Left renal cortex interstitium (tissue), 4 donors: Measurements from ENCODE around the gene FBXL20. TPM values are rescaled to one million over a fixed set of nuclear protein-coding genes. Genes with fewer than 3 reads are reported as not detected.
"Not testable (repeated sequence)": the region's sequence is repeated elsewhere in the genome, so short reads cannot be mapped to it uniquely, and the experiment has no call there.

ENCODE experiments used
- DNase-seq, 4 donors: peaks; one replicate each; pipeline ENCODE4 v3.0.0-alpha.2; 2013; ENCODE audit warnings: low read depth in 4 of 4, low spot score in 2 of 4, missing footprints in 1 of 4
- polyA plus RNA-seq, 4 donors: library from polyadenylated mRNA; unstranded; fragments of 120-200 nt; gene quantifications; one replicate each; pipeline ENCODE4 v1.2.1, GENCODE V29; 2013; ENCODE audit not compliant: insufficient read length in 4 of 4

Gene FBXL20, protein sequence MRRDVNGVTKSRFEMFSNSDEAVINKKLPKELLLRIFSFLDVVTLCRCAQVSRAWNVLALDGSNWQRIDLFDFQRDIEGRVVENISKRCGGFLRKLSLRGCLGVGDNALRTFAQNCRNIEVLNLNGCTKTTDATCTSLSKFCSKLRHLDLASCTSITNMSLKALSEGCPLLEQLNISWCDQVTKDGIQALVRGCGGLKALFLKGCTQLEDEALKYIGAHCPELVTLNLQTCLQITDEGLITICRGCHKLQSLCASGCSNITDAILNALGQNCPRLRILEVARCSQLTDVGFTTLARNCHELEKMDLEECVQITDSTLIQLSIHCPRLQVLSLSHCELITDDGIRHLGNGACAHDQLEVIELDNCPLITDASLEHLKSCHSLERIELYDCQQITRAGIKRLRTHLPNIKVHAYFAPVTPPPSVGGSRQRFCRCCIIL
- polyA plus RNA-seq: 10 to 100 TPM; 11.4 to 17.4 (median 13.2) TPM

DNA sequence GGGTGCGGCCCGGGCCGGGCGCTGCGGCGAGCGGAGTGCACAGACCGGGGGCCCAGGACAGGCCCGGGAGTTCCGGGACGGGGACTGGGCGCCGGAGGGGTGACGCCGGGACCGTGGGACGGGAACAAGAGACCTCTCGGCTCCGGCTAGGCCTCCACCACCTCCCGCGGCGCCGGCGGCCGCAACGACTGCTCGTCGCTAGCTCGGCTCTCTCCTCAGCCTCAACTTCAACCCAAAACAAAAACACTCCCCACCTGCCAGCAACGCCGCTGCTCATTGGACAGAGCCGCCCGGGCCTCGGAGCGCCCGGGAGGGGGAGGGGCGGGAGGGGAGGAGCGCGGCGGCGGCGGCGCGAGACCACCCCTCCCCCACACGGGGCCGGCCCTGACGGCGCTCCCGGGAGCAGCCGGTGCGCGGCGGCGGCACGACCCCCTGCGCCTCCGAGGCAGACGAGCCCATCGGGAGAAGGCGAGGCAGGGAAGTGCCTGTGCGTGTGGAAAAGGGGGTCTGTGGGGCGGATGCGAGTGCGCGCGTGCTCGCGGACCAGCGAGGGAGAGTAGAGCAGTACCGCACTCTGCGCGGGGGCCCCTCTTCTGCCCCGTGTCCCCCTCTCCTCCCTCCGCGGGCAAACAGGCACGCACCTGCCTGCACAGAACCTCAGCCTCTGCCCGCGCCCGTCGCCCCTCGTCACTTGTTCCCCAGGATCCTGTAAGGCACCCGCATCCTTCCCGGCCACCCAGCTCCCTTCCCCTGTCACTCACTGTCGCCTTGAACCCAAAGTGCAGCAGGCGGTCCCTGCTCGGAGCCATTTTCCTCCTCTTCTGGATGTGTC is at the start of gene FBXL20:
TSS of gene FBXL20 (minus strand) at position 215 of the 832 bp plus-strand sequence. CDS start 224 bp downstream, outside the sequence.
- DNase-seq: peak; percentile 79 to 93 (median 86)

DNA sequence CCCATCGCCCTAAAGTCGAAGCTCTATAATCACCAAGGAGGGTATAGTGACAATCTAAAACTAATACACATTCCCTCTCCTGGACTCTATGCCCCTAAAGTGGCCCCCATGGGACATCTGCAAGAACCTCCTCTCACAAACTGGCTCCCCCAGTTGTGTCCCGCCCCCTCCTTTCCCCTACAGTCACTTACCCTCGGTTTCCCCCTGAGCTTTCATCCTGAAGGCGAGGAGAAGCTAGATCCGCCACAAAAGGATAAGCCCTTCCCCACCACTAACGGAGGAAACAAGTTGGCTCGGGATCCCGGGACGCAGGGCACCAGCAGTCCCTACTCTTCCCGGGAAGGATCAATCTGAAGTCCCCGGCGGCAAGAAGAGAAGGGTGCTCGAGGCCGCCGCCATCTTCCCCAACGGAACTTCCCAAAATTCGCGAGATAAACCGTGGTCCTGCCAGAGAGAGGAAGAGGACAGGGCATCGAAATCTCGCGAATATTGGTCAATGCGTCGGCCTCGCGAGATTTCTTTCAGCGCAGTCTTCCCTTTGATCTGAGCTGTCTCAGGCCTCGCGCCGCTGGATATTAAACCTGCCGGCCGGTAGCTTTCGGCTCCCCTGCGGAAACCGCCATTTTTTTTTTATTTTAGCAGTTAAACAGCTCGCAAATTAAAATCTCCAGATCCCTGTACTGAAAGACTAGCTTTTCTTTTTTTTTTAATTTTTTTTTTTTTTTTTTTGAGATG is 49.6 kb upstream of the FBXL20 start, which contains the start of gene MED1:
TSS of gene MED1 (minus strand) at position 417 of the 735 bp plus-strand sequence. CDS start at position 216, 201 bp downstream.
- peak; percentile 93 to 99 (median 94) for DNase-seq

DNA sequence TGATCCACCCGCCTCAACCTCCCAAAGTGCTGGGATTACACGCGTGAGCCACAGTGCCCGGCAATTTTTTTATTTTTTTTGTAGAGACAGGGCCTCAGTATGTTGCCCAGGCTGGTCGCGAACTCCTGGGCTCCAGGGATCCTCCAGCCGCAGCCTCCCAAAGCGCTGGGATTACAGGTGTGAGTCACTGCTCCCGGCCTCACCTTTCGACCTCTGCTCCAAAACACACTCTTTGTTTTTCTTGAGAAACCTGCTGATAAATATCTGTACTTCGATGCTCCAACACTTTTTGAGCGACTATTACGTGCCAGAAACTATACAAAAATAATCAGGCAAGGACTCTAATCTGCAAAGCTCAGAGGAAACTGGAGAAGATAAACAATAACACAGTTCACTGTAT is 48.6 kb upstream of the FBXL20 start:
- no peak for DNase-seq

DNA sequence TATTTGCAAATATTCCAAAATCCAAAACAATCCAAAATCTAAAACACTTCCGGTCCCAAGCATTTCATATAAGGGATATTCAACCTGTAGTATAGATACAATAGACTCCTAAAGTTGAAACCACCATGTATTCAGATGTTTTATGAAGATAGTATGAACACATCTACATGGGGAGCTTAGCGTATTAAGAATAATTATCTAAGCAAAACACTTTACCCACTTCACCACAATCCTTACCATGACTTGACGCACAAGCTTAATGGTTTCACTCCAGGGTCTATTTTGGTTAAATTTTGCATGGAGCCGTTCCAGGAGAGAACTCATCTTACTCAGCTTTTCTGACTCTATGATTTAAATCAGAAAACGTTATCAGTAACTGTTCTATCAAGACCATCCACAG is 46.1 kb upstream of the FBXL20 start:
- no peak for DNase-seq

DNA sequence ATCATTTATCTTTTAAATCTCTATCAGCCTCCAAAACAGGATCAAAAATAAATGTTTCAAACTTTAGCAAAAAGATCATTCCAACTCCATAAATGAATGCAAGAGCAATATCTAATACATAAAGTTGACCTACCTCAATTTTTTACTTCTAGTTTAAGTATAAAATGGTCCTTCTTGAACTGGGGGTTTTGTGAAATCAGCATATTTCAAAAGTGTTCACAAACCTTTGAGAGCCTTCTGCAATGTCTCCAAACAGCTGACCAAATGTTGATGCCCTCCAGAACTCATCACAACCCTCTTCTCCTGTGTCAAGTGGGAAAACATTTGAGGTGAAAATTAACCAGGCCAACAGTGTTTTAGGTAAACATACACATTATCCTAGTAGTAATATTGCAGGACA is 41.9 kb upstream of the FBXL20 start:
- no peak for DNase-seq

DNA sequence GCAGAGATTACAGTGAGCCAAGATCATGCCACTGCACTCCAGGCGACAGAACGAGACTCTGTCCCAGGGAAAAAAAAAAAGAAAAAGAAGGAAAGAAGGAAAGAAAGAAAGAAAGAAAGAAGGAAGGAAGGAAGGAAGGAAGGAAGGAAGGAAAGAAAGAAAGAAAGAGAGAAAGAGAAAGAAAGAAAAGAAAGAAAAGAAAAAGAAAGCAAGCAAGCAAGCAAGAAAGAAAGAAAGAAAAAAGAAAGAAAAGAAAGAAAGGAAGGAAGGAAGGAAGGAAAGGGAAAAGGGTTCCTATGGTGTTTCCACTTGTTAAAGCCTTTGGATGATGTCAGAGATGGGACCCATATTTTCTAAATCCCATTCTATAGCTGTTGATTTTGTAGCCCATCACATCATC is 38.4 kb upstream of the FBXL20 start:
- not testable (repeated sequence) for DNase-seq

DNA sequence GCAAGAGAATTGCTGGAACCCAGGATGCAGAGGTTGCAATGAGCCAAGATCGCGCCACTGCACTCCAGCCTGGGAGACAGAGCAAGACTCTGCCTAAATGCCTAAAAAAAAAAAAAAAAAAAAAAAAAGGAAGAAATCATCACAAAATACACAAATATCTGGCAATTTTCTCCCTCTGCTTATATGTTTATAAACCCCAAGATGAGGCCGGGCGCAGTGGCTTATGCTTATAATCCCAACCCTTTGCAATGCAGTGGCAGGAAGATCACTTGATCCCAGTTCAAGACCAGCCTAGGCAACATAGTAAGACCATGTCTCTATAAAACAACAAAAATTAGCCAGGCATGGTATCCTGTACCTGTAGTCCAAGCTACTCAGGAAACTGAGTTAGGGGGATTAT is 28.2 kb upstream of the FBXL20 start:
- DNase-seq: no peak

DNA sequence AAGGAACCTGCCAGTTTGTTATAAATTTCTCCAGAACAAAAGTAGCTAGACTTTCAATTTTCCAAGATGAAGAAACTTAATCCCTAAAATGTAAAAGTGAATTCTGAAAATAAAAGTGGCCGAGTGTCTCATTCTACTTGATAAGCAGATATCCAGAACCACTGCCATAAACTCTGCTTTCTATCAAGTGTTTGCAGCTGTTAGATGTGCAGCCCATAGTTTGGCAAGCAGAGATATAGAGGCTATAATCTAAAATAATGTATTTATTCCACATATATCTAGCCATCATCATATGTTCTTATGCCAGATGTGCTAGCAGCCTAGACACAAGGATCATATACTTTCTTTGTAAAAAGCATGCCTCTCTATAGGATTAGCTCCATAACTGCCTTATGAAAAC is 14.7 kb upstream of the FBXL20 start:
- no peak for DNase-seq

DNA sequence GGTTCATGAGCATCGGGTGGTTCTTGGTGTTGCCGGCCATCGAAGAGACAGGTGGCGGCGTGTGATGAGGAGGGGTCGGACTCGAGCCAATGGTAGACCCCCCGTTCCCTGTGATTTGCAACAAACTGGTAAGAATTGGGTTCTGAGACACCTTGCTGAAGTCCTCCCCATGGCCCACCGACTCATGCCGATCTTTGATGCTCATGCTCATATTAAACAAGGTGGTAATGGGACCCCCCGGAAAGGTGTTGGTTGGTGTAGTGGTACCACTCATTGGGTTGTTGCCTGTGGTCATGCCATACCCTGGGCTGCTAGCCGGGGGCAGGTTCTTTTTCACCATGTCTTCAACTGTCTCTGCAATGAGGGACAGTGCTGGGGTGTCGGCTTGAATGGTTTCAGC is 8.9 kb upstream of the FBXL20 start:
- no peak for DNase-seq

DNA sequence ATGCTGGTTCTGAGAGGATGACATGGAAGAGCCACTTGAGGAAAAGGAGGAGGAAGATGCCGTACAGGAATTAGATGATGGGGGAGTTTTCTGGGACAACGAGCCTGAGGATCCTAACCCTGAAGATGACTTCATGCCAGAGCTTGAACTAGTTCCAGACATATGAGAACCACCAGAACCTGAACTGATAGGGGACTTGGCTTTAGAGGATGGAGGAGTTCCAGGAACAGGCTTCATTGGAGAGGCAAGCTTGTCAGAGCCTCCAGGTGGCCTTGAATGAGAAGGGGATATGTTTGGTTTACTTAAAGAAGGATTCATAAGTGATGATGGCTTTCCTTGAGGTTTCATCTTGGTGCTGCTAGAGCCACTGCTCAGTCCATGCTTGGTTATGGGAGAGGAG is 6.9 kb upstream of the FBXL20 start:
- no peak for DNase-seq

DNA sequence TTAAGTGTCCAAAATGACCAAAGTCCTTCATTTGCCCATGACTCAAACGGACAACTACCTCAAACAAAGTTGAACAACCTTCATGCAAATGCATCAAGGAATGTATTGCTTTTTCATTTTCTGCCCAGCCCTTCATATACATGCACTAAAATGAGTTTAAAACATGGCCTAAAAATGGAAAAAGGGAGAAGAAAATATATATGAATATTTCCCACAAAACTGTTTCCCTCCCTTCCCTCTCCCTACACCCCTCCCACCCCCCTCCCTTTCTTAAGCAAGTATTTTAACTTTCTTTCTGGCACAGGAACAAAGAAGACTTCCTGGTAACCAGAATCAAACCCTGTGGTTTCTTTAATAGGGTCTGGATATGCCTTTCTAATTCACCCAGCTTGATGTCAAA is 5.5 kb upstream of the FBXL20 start:
- DNase-seq: no peak

DNA sequence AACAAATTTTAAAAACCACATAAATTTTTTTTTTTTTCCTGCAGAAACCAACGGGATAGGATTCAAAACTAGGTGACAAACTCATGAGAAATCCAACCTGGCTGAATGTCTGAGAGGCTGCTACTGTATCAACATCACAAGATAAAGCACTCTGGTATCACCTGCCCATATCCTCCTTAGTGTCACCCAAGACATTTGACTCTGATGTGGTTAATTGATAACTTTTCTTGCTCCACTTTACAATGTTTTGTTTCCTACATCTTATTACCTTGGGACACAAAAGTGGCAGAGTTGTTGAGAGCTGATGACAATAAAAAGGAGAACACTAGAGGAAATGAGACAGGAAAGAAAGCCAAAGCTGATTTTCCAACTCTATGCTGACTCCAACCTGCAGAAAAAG is 4.0 kb upstream of the FBXL20 start:
- DNase-seq: no peak

DNA sequence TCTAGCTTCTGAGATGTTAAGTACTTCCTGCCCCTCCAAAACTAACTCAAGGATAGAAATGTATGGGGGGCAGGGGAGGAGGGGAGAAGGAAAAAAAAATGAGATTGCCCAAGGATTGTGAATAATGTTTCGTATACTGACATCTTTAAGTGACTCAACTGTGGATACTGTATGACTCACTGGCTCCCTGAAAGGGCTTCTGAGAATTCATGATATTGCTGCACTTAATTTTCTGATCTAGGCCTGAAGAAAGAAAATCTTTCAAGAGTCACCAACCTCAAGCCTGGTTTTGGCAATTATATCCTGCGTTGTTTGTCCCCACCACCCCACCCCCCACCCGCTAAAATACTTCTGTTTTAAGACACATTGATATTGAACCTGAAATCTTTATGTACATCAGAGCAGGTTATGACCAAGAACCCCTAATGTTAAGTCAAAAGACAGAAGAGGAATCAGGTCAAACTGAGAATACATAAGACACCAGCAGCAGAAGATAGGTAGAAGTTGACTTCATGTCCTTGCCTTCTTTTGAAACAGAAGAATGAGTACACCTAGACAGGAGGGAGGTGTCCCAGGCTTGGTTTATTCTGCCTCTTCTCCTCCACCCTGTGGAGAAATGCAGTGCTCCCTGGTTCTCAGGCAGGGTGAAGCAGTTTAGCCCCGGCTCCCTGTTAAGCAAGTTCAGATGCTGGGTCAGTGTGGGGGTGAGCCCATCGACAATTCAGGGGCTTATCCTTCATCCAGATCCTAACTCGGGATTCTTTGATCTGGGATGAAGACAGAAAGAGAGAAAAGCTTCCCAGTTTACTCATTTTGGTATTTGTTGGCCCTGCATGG is 3.3 kb upstream of the FBXL20 start:
- no peak for DNase-seq

DNA sequence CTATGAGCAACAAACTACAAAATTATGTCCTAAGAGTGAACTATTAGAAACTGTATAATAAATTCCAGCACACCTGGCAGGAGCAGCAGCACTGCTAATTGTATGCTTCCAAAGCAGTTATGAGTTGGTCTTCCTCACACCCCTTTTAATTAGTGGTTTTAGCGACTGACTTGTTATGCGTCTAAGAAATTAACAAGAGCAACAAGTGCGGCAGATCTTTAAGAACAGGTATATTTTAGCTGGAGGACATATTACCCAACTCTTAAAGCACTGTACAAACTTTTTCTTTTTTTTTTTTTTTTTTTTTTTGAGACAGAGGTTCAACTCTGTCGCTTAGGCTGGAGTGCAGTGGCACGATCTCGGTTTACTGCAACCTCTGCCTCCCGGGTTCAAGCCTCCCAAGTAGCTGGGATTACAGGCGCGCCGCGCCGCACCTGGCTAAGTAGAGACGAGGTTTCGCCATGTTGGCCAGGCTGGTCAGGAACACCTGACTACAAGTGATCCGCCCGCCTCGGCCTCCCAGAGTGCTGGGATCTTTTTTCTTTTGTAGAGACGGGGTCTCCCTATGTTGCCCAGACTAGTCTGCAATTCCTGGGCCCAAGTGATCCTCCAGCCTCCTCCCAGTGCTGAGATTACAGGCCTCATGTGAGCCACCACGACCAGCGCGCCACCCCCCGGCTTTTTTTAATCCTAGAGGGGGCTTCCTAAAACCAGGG is 1.6 kb upstream of the FBXL20 start:
- DNase-seq: no peak

DNA sequence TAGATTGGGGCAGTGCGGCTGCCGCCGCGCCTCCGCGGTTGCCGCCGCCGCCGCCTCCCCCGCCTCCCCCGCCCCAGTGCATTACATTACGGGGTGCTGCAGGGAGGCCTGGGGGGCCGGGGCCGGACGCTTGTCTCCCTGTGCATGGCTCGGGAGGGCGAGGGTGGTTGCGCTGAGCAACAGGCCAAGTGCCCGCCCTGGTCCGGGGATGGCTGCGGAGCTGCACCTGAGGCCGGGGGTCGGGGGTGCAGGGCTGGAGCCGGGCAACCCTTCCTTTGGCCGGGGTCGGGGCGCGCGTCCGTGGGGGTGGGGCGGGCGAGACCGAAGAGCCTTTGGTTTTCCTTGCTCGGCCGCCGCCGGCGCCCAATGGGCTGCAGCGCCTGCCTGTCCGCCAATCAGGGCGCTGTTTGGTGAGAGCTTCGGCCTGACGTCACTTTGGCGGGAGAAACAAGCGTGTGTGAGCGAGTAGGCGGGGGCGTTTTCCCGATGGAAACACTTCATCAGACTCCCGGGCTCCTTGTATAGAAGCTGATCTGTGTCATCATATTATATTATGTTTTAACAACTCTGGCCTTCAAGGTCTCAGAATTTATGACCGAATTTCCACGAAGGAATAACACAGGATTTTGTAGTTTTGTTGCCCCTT is 941 bp upstream of the FBXL20 start:
- peak; percentile 53 to 93 (median 78) for DNase-seq

DNA sequence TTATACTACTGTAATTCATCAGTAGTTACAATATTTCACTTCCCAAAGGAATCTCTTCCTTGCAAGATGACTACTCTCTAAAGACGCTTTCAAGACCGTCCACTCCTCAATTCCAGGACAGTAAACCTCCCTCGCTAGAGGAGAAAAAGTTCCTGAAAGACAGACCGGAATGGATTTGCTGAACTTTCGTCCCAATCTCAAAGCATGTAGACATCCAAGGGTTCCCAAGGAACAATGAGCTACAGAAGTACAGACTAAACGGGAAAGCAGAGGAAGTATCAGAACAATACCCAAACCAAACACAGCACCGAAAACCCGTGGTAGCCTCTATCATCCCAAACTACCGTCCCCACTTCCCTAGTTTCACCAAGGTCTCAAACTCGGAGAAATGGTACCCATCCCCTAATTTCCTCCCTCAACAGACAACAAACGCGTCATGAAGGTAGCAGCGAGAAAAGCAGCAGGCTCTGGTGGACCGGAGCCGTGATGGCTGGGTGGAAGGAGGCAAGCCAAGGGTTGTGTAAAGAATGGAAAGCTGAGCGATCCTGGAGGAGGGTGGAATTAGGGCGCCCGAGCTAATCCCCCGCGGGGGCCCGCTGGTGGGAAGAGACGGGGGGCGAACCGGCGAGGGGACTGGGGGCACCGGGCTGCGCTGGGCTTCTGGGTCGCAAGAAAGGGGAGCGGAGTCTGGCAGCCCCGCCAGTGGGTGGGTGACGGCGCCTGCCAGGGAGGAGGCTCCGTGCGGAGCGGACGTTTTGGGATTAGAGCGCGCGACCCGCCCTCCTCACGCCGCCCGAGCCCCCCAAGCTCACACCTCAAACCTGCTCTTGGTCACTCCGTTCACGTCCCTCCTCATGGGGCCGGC is 647 bp downstream of the FBXL20 start:
- DNase-seq: peak in 3 of 4 donors; percentile 9 to 27 (median 13)

DNA sequence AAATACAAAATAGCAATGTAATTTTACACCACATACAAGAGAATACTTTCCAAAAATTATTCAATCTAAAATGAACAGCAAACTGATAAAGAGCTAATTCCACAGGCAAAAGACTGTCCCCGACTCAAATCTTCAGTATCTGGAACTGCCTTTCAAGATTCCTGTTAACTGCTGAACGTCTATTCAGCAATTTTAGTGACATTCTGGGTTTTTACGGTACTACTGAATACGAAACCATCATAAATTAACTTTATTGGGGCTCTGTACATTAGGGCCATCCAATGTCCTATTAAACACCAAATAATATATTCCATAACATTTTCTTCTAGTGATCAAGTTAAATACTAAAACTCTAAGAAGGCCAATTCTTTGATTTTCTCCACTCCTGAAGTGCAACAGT is 1.6 kb downstream of the FBXL20 start:
- DNase-seq: no peak

DNA sequence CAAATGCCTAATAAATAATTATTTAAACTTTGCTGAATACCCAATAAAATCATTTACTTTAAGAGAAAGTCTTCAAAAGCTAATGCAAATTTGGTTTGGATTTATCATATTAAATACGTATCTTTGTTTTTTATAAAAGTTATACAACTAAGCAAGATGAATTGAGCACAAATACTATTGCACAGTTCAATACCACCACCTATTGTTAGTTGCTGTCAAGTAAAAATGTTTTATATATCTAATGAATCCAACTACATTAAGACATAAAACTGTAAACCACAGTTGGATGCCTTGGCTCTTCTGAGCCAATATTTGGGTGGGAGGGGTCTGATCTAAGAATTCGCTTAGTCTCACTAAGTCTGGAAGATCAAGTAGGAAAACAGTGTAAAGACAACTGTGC is 7.7 kb downstream of the FBXL20 start:
- no peak for DNase-seq
